Measurements from ENCODE around the gene ARID5A.

Gene ARID5A

GRCh38 chr2:96601382-96602292, 65.1 kb downstream of the ARID5A start:
- TF ChIP-seq CTCF (IDR thresholded peaks at IDR 0.05; ENCODE audit: insufficient read depth, low read depth, low read length, missing control alignments), result no peak
- no peak for DNase-seq (ENCODE audit: low read depth)

More at GRCh38 chr2:96601382-96602292, 65.1 kb downstream of the ARID5A start:
- H3K4me3 ChIP-seq (ENCODE audit: low read depth, low read length), result no peak overlapping the region
